Adipose tissue (tissue), 3 donors: ENCODE results near the gene PPIE. TPM values are rescaled to one million over a fixed set of nuclear protein-coding genes. Genes with fewer than 3 reads are reported as not detected.
"Not testable (repeated sequence)": the region's sequence is repeated elsewhere in the genome, so short reads cannot be mapped to it uniquely, and the experiment has no call there.

Experiments
- H3K27ac ChIP-seq: one replicate; pipeline ENCODE4 v1.5.1; 2013; ENCODE audit warnings: low read depth, low read length
- WGBS, 3 donors: extraction: QIAGEN DNeasy Blood & Tissue Kit; methylation state at CpG; one replicate each; pipeline ENCODE4 v1.1.7; 2013; 5-methylcytosine and 5-hydroxymethylcytosine counted together
- polyA plus RNA-seq, 3 donors: library from polyadenylated mRNA; stranded (reverse); fragments of 200-250 nt; gene quantifications; one replicate each; pipeline ENCODE4 v1.2.3, GENCODE V29; 2013
- donor health status: healthy with polysubstance abuse.
- donor health status: Bipolar disorder and iron deficiency.
- donor health status: healthy.

PPIE gene
- polyA plus RNA-seq, 3 donors: 38.3 to 46.0 (median 41.8) TPM

- no peak overlapping the region for H3K27ac ChIP-seq
- 86 to 96% (median 92%) methylated on average over 16 of the region's 16 CpGs for WGBS, 3 donors
Measured at GRCh38 chr1:39753132-39754025, 14.7 kb downstream of the PPIE start.

DNA sequence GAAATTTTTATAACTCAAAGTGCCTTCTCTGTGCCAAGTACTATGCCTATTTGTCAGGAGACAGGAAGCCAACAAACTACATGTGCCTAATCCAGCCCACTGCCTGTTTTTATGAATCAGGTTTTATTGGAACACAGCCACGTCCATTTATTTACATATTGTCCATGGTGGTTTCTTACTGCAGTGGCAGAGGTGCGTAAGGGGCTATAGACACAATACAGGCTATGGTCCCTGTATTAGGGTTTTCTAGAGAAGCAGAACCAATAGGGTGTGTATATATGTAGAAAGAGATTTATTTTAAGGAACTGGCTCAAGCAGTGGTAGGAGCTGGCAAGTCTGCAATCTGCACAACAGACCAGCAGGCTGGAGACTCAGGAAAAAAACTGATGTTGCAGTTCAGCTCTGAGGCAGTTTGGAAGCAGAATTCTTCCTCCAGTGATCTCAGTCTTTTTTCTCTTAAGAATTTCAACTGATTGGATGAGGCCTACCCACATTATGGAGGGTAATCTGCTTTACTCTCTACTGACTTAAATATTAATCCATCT, 15.4 kb downstream of the PPIE start:
- WGBS, 3 donors: 60 to 84% (median 72%) methylated on average over 2 of the region's 2 CpGs
- no peak overlapping the region for H3K27ac ChIP-seq

DNA sequence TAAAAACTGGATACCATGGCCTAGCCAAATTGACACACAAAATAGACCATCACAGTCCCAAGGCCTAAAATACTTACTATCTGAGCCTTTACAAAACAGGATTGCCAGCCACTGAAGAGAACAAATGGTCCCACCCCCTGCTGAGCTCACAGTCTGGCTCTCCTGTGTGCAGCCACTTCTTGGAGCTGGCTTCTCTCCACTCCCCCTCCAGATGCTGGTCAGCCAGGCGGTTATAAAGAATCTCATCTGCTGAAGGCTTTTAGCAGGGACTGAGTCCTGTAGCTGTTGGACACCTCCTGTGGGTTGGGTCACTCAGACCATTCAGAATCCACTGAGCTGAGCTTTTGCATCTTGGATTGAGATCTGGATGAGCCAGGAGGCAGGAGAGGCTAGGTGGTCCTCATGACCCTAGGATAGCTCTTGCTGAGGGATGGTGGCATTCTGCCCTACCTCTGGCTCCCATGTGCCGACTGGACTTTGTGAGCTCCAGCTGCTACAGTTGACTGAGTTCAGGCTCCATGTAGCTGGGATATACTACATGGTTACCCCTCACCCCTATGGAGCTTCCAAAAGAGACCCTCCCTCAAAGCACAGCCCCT, 16.3 kb downstream of the PPIE start:
- H3K27ac ChIP-seq: no peak overlapping the region

DNA sequence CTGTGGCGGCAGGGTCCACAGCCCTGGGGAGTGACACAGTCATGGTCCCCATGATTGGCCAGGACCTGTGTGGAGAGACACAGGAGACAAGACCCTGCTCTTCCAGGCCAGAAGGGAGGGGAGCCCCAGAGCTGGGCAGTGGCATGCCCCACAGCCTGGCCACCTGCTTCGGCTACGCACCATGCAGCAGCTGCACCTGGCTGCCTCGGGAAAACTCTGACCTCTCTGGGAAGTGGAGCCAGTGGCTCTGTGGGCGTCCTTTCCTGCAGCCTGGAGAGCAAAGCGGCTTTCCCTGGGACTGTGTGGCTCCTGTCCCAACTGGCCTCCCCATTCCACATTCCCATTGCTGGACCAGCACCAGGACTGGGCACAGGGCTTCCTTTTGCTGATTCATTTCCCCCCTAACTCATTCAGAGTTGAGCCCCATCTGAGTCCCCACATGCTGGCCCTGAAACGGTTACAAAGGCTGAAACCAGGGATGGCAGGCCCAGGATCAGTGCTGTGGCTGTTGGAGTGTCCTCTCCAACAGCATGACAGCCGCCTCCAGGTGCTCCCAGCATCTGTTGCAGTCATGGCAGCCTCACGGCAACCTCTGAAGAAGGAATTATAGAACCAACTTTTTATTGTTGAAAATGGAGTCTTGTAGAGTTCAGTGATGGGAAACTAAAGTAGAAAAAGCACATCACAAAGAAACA, 17.4 kb downstream of the PPIE start:
- WGBS, 3 donors: 81 to 92% (median 86%) methylated on average over 9 of the region's 9 CpGs
- H3K27ac ChIP-seq: no peak overlapping the region

More for the DNA sequence above, 16.3 kb downstream of the PPIE start:
- WGBS, 3 donors: 61 to 82% (median 68%) methylated on average over 2 of the region's 2 CpGs

GRCh38 chr1:39757501-39757900, 18.8 kb downstream of the PPIE start:
- 66 to 90% (median 70%) methylated on average over 5 of the region's 5 CpGs for WGBS, 3 donors
- H3K27ac ChIP-seq: no peak overlapping the region

- H3K27ac ChIP-seq: no peak overlapping the region
- WGBS, 3 donors: 88 to 94% (median 92%) methylated on average over 16 of the region's 16 CpGs
Measured at GRCh38 chr1:39758556-39759435, 20.1 kb downstream of the PPIE start.

DNA sequence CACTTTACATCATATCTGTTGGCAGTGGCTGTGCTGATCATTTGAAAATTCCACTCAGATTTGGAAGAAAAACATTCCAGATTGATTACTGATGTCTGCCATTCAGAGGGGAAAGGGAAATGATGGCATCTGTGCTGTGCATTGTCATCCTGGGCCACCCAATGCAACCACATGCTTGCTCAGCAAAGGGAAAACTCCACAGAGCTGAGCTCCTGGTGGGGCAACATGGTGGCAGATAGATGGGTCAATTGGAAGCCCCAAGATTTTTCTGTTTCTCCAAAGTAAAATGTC, 20.7 kb downstream of the PPIE start:
- no peak overlapping the region for H3K27ac ChIP-seq

DNA sequence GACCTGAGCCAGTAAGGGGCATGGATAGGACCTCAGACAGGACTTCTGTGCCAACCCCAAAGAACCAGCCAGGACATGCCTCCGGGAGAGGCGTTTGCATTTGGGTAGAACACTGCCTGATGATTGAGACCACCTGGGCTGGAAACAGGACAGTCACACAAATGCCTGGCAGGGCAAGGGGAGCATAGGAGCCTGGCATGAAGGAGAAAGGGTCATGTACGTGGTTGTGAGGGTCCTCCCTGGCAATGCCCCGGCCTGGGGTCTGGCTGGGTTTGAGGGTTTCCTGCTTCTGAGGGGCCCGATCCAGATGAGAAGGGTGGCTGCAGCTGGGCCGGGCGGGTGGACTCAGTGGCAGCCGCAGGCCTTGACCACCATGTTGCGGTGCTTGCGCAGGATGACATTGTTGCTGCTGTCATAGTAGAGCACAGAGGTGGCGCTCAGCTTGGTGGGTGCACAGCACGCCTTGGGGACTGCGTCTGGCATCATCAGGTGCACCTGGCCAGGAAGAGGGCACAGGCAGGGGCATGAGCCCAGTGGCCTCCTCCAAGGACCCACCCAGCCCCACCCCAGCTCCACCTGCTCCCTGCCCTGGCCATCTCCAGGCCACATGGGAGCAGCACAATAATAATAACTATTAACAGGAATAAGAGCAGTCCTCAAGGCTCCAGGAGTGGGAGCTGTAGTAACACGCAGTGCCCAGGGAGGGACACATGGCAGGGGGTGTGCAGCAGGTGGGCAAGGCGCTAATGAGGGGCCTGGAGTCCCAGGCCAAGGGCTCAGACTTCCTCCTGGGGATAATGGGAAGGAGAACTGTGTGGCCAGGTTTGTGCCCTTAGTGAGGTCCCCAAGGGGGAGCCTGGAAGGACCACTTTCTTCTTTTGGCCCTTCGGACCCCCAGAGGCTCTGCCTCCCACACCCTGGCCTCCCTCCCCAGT, 21.7 kb downstream of the PPIE start:
- H3K27ac ChIP-seq: no peak overlapping the region
- 93 to 97% (median 97%) methylated on average over 16 of the region's 16 CpGs for WGBS, 3 donors

GRCh38 chr1:39761016-39761415, 22.3 kb downstream of the PPIE start:
- H3K27ac ChIP-seq: no peak overlapping the region
- 80 to 89% (median 84%) methylated on average over 9 of the region's 9 CpGs for WGBS, 3 donors

DNA sequence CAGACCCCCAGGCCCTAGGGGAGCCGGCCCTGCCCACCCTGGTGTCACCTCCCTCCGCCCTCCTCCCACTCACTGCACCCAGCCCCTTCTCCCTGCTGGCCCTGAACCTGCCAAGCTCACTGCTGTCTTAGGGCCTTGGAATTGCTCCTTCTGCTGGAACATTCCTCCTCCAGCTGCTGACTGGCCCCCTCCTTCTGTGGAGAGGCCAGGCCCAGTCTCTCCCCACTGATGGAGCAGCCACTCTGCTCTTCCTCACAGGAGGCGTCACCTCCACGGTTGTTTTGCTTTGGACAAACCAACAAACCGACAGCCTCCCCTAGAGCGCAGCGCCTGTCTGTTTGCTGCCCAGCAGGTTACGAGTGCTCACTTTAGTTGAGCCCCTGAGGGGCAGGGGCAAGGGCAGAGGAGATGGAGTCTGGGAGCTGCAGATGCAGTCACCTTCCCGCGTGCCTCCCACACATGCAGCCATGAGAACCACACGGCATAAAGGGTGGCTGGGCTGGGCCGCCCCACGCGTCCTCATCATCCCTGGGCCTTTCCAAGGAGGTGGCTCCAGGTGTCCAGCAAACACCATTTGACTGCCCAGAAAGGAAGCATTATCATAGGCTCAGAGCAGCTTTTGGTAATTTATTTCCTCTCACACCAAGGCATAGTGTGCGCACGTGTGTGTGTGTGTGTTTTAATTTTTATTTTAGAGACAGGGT, 23.0 kb downstream of the PPIE start:
- H3K27ac ChIP-seq: no peak overlapping the region
- 72 to 81% (median 79%) methylated on average over 16 of the region's 16 CpGs for WGBS, 3 donors

DNA sequence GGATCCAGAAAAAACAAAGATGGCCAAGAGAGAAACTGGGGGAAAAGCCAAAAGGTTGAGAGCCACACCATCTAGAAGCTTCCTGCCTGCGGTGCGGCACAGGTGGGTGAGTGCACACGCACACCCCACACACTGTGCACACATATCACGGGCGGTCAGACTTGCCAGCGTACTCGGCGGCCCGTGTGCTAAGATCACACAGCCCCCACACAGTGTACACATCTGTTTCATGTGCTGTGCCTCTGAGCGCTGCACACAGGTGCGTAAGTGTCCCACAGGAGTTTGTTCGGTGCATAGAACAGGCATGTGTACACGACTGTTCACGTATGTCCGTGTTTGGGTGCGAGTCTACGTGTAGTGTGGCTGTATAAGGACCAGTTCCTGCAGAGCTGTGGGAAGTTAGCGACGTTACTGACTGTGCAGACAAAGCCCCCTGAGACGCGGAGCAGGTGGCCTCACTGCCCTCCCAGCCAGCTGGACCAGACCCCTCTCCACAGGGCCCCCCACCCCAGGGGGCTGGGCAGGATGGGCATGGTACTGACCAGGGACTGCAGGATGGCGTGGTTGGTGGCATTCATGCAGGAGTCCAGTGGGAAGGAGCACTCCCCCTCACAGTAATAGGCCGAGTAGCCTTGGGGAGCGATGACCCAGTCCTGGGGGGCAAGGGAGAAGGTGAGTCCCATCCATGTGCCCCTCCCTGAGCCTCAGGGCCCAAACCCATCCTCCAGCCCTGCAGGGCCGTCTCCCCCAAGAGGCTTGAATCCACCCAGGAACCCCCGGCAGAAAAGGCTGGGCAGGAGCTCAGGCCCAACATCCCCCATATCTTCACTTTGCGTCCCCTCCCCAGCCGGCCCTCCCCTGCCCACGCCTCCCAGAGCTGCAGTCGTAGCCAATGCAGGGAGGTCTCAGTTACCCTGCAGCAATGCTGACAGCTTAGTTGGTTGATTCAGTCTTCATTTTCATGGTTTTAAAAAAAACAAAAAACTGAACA, 24.2 kb downstream of the PPIE start:
- WGBS, 3 donors: 88 to 92% (median 90%) methylated on average over 23 to 30 of the region's 30 CpGs
- no peak overlapping the region for H3K27ac ChIP-seq

GRCh38 chr1:39763619-39764374, 25.1 kb downstream of the PPIE start:
- WGBS, 3 donors: 74 to 85% (median 79%) methylated on average over 15 of the region's 18 CpGs
- not testable (repeated sequence) for H3K27ac ChIP-seq

GRCh38 chr1:39764512-39764911, 25.8 kb downstream of the PPIE start:
- WGBS, 3 donors: 84 to 91% (median 90%) methylated on average over 6 to 12 of the region's 19 CpGs
- H3K27ac ChIP-seq: not testable (repeated sequence)

DNA sequence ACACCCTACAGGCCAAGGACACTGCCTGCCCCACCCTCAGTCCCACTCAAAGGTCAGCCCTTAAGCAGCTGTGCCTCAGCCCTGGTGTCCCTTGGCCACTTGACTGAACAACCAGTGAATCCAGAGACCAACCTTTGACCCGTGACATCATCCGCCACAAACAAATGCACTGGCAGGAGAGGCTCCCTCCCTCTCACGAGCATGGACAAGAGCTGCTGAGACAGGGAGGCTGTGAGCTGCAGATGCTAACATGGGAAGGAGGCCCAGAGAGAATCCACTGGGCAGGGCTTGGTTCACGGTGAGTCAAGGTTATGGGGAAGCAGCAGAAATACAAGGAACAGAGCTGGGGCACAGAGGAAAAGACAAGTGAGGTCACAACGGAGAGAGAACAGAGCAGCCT, 27.8 kb downstream of the PPIE start:
- H3K27ac ChIP-seq: not testable (repeated sequence)
- 42 to 73% (median 42%) methylated on average over 1 of the region's 5 CpGs for WGBS, 3 donors

DNA sequence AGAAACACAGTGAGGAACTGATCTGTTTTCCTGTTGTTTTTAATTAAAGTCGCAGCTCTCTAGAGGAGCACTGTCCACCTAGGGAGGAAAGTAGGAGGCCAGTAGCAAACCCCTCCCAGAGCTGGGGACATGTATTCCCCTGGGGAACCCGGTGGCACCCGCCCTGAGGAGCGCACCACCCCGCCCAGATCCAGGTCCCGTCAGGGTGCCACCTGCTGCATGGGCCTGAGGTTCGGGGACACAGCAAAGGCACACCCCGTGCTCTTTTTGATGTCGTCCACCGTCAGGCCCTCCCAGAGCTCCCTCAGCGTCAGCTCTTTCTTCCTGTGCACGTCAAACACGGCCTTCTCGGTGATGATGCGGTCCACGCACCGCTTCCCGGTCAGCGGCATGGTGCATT, 30.8 kb downstream of the PPIE start:
- 87 to 91% (median 87%) methylated on average over 10 to 18 of the region's 19 CpGs for WGBS, 3 donors
- not testable (repeated sequence) for H3K27ac ChIP-seq
